Measurements from ENCODE around the gene DSG2.

GRCh38 chr18:31478688-31479087 lies 19.3 kb upstream of the DSG2 start:
- TF ChIP-seq CTCF (conservative IDR thresholded peaks at IDR 0.05; ENCODE audit: low read depth, low read length) (no peak), EZH2 (IDR thresholded peaks at IDR 0.05; ENCODE audit: borderline replicate concordance, low read depth, low read length, poor library complexity, severe bottlenecking) (no peak)

Measured in A673 (cell line).